HepG2 (cell line): Measurements from ENCODE around the gene YBX2. TPM values are rescaled to one million over a fixed set of nuclear protein-coding genes. Genes with fewer than 3 reads are reported as not detected.

Experiments
- ARNTL ChIP-seq: sonication (generic); formaldehyde crosslinking; IDR thresholded peaks from 2 replicates; pipeline ENCODE4 v1.4.0; 2020; ENCODE audit warnings: mild to moderate bottlenecking, missing genetic modification reagents
- ATF4 ChIP-seq, 2 experiments: fragments of 450-650 bp in 1 of 2; sonication (generic) in 1 of 2; formaldehyde crosslinking; IDR thresholded peaks; 2 replicates each; pipeline versions ENCODE4 v1.5.0 to v1.8.0; 2020 to 2022; ENCODE audit warnings: mild to moderate bottlenecking in 1 of 2, missing genetic modification reagents in 1 of 2
- BHLHE40 ChIP-seq: IDR thresholded peaks from 2 replicates; pipeline ENCODE4 v1.6.1; 2011; ENCODE audit warnings: low read length, improper control_type of control experiment
- ELF1 ChIP-seq: sonication (generic); formaldehyde crosslinking; IDR thresholded peaks from 2 replicates; pipeline ENCODE4 v1.4.0; 2020; ENCODE audit warnings: missing genetic modification reagents
- HINFP ChIP-seq: sonication (generic); formaldehyde crosslinking; IDR thresholded peaks from 2 replicates; pipeline ENCODE4 v1.4.0; 2020; ENCODE audit warnings: low read depth, mild to moderate bottlenecking, missing genetic modification reagents
- HNRNPUL1 ChIP-seq: fragments of 200-400 bp; formaldehyde crosslinking; IDR thresholded peaks from 2 replicates; pipeline ENCODE4 v1.6.1; 2017; ENCODE audit warnings: low read depth, mild to moderate bottlenecking, low read length, moderate library complexity
- JUN ChIP-seq: sonication (generic); formaldehyde crosslinking; IDR thresholded peaks from 2 replicates; pipeline ENCODE4 v1.4.0; 2020; ENCODE audit warnings: mild to moderate bottlenecking, missing genetic modification reagents
- NFIC ChIP-seq: IDR thresholded peaks from 2 replicates; pipeline ENCODE4 v1.6.1; 2012; ENCODE audit warnings: mild to moderate bottlenecking, low read length, inconsistent platforms
- RNF2 ChIP-seq: fragments of 450-650 bp; conservative IDR thresholded peaks from 2 replicates; pipeline ENCODE4 v1.6.1; 2016; ENCODE audit warnings: low read depth
- SPEN ChIP-seq: sonication (generic); formaldehyde crosslinking; IDR thresholded peaks from 2 replicates; pipeline ENCODE4 v1.5.1; 2020; ENCODE audit warnings: low read depth, mild to moderate bottlenecking, missing genetic modification reagents
- TFDP1 ChIP-seq: IDR thresholded peaks from 2 replicates; pipeline ENCODE4 v1.6.1; 2016; ENCODE audit warnings: missing compliant biosample characterization, missing genetic modification reagents, borderline replicate concordance
- WIZ ChIP-seq: sonication (generic); formaldehyde crosslinking; IDR thresholded peaks from 2 replicates; pipeline ENCODE4 v1.5.1; 2020; ENCODE audit warnings: mild to moderate bottlenecking, missing genetic modification reagents
- ZFP62 ChIP-seq: sonication (generic); formaldehyde crosslinking; IDR thresholded peaks from 2 replicates; pipeline ENCODE4 v1.4.0; 2020; ENCODE audit warnings: missing genetic modification reagents
- ZGPAT ChIP-seq: IDR thresholded peaks from 2 replicates; pipeline ENCODE4 v1.6.1; 2016; ENCODE audit warnings: mild to moderate bottlenecking
- ZNF205 ChIP-seq: IDR thresholded peaks from 2 replicates; pipeline ENCODE4 v1.6.1; 2018; ENCODE audit warnings: missing biosample characterization, missing genetic modification reagents
- ZNF501 ChIP-seq: sonication (generic); formaldehyde crosslinking; IDR thresholded peaks from 2 replicates; pipeline ENCODE4 v1.5.1; 2020; ENCODE audit warnings: mild to moderate bottlenecking, moderate library complexity, missing genetic modification reagents
- ZSCAN21 ChIP-seq: sonication (generic); formaldehyde crosslinking; IDR thresholded peaks from 2 replicates; pipeline ENCODE4 v1.8.0; 2022; ENCODE audit warnings: mild to moderate bottlenecking, missing genetic modification reagents, moderate library complexity, borderline replicate concordance
- polyA plus RNA-seq, 8 experiments: library from polyadenylated mRNA; depleted of rRNA in 3 of 8; stranded (reverse) in 7 of 8; unstranded in 1 of 8; fragments of >200 nt; fragmentation: Illumina TruSeq in 4 of 8; extraction: Trizol in 4 of 8; gene quantifications; 2 replicates each; pipeline versions ENCODE4 v1.2.1 to v1.2.3, GENCODE V29; 2011 to 2016; ENCODE audit warnings: low read depth in 4 of 8, missing spikeins in 1 of 8, mixed read lengths in 1 of 8; ENCODE audit not compliant: insufficient read depth in 1 of 8
- total RNA-seq, 5 experiments: library from RNA; depleted of rRNA; stranded (reverse); fragments of >200 nt; fragmentation: Illumina TruSeq; extraction: Trizol; gene quantifications; 2 replicates each; pipeline ENCODE4 v1.2.3, GENCODE V29; 2016; ENCODE audit warnings: low read depth in 1 of 5
- TF ChIP-seq, protein P1 (sequence below): sonication (generic); formaldehyde crosslinking; IDR thresholded peaks from 2 replicates; pipeline ENCODE4 v1.4.0; 2020; ENCODE audit warnings: missing genetic modification reagents, borderline replicate concordance
- TF ChIP-seq, protein P2 (sequence below): sonication (generic); formaldehyde crosslinking; IDR thresholded peaks from 2 replicates; pipeline ENCODE4 v1.4.0; 2020; ENCODE audit warnings: missing genetic modification reagents; ENCODE audit errors: not compliant biosample characterization

Gene YBX2
- total and polyA plus RNA-seq, 2 of the 13 experiments (the other 11 are each of a cell fraction or from before 2014, with no cell fraction given): 0.12 to 0.22 TPM

- TF ChIP-seq ARNTL (CRISPR knock-in tag) (peak; percentile 86), ZNF501 (CRISPR knock-in tag) (0 out of 2 replicates have a peak, but pooled peaks have one; percentile 28), ZSCAN21 (CRISPR knock-in tag) (peak; percentile 64; the same call in 1 of the 2 replicates), TFDP1 (peak; percentile 75; the same call in 1 of the 2 replicates), RNF2 (peak; percentile 60; the same call in 1 of the 2 replicates), BHLHE40 (peak; percentile 86), HINFP (0 out of 2 replicates have a peak, but pooled peaks have one; percentile 69), SPEN (CRISPR knock-in tag) (peak; percentile 74), ZFP62 (no peak), HNRNPUL1 (no peak), ELF1 (CRISPR knock-in tag) (peak; percentile 34; the same call in 1 of the 2 replicates), NFIC (no peak), ZGPAT (CRISPR knock-in tag) (peak; percentile 79), ZNF205 (CRISPR knock-in tag) (peak; percentile 60; the same call in 1 of the 2 replicates), ATF4 (CRISPR knock-in tag; IDR thresholded peaks at IDR 0.05) (0 out of 4 replicates have a peak, but pooled peaks of 1 of the 2 experiments have one; percentile 35), JUN (CRISPR knock-in tag) (no peak), WIZ (CRISPR knock-in tag) (peak; percentile 58; the same call in 1 of the 2 replicates)
- TF ChIP-seq, protein P1, sequence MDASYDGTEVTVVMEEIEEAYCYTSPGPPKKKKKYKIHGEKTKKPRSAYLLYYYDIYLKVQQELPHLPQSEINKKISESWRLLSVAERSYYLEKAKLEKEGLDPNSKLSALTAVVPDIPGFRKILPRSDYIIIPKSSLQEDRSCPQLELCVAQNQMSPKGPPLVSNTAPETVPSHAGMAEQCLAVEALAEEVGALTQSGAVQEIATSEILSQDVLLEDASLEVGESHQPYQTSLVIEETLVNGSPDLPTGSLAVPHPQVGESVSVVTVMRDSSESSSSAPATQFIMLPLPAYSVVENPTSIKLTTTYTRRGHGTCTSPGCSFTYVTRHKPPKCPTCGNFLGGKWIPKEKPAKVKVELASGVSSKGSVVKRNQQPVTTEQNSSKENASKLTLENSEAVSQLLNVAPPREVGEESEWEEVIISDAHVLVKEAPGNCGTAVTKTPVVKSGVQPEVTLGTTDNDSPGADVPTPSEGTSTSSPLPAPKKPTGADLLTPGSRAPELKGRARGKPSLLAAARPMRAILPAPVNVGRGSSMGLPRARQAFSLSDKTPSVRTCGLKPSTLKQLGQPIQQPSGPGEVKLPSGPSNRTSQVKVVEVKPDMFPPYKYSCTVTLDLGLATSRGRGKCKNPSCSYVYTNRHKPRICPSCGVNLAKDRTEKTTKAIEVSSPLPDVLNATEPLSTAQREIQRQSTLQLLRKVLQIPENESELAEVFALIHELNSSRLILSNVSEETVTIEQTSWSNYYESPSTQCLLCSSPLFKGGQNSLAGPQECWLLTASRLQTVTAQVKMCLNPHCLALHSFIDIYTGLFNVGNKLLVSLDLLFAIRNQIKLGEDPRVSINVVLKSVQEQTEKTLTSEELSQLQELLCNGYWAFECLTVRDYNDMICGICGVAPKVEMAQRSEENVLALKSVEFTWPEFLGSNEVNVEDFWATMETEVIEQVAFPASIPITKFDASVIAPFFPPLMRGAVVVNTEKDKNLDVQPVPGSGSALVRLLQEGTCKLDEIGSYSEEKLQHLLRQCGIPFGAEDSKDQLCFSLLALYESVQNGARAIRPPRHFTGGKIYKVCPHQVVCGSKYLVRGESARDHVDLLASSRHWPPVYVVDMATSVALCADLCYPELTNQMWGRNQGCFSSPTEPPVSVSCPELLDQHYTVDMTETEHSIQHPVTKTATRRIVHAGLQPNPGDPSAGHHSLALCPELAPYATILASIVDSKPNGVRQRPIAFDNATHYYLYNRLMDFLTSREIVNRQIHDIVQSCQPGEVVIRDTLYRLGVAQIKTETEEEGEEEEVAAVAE (CRISPR knock-in tag): no peak
- TF ChIP-seq, protein P2, sequence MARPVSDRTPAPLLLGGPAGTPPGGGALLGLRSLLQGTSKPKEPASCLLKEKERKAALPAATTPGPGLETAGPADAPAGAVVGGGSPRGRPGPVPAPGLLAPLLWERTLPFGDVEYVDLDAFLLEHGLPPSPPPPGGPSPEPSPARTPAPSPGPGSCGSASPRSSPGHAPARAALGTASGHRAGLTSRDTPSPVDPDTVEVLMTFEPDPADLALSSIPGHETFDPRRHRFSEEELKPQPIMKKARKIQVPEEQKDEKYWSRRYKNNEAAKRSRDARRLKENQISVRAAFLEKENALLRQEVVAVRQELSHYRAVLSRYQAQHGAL (CRISPR knock-in tag): no peak
Measured at GRCh38 chr17:7296189-7296861, 1.9 kb upstream of the YBX2 start (continued).
